ENCODE measurements around the gene TBC1D20.
A peak's percentile ranks its signal among the peaks of the same experiment; 100 is the strongest.

TBC1D20 gene

GRCh38 chr20:418858-419365, 43.4 kb downstream of the TBC1D20 start:
- no peak for DNase-seq

- DNase-seq = no peak
Measured at GRCh38 chr20:417801-418342, 44.5 kb downstream of the TBC1D20 start.

- DNase-seq = no peak
Measured at GRCh38 chr20:416950-417800, 45.2 kb downstream of the TBC1D20 start.

- no peak for DNase-seq
Measured at GRCh38 chr20:415820-416322, 46.5 kb downstream of the TBC1D20 start.

GRCh38 chr20:414161-414560, 48.2 kb downstream of the TBC1D20 start:
- no peak for DNase-seq

GRCh38 chr20:412081-412480, 50.3 kb downstream of the TBC1D20 start:
- DNase-seq = no peak

- DNase-seq = no peak
Measured at GRCh38 chr20:409697-410559, 52.4 kb downstream of the TBC1D20 start.

GRCh38 chr20:408843-409696, 53.3 kb downstream of the TBC1D20 start:
- no peak for DNase-seq

- DNase-seq = peak; percentile 31
Measured at GRCh38 chr20:407953-408842, 54.1 kb downstream of the TBC1D20 start, which contains the start of gene RBCK1. TSS of gene RBCK1 (plus strand) at chr20:408299. CDS start at chr20:408758, 459 bp downstream.

- DNase-seq = peak; percentile 38
Measured at GRCh38 chr20:407133-407952, 55.0 kb downstream of the TBC1D20 start.

GRCh38 chr20:406200-407132, 55.9 kb downstream of the TBC1D20 start:
- DNase-seq = no peak

- no peak for DNase-seq
Measured at GRCh38 chr20:404088-404487, 58.2 kb downstream of the TBC1D20 start.

GRCh38 chr20:403582-403957, 58.8 kb downstream of the TBC1D20 start:
- DNase-seq = no peak

GRCh38 chr20:402898-403581, 59.3 kb downstream of the TBC1D20 start:
- no peak for DNase-seq

- no peak for DNase-seq
Measured at GRCh38 chr20:402496-402885, 59.8 kb downstream of the TBC1D20 start.

- DNase-seq = no peak
Measured at GRCh38 chr20:401682-402495, 60.4 kb downstream of the TBC1D20 start.

All from T1000 (cell line).